Measurements from ENCODE around the gene ZER1. TPM values are rescaled to one million over a fixed set of nuclear protein-coding genes. Genes with fewer than 3 reads are reported as not detected.

Gene ZER1
- total RNA-seq, 1 donor = 24.3 TPM

- no peak for TF ChIP-seq CTCF (IDR thresholded peaks at IDR 0.05; ENCODE audit: insufficient read depth, low read length)
- DNase-seq (ENCODE audit: low read depth) = no peak
- no peak overlapping the region for H3K4me3 ChIP-seq (ENCODE audit: low read depth, low read length)
Observed at GRCh38 chr9:128716581-128717254, 55.0 kb downstream of the ZER1 start.

- no peak for DNase-seq (ENCODE audit: low read depth)
- H3K4me3 ChIP-seq (ENCODE audit: low read depth, low read length) = no peak overlapping the region
- TF ChIP-seq CTCF (IDR thresholded peaks at IDR 0.05; ENCODE audit: insufficient read depth, low read length) = no peak
Observed at GRCh38 chr9:128715436-128715750, 56.3 kb downstream of the ZER1 start.

- no peak for TF ChIP-seq CTCF (IDR thresholded peaks at IDR 0.05; ENCODE audit: insufficient read depth, low read length)
- no peak for DNase-seq (ENCODE audit: low read depth)
- no peak overlapping the region for H3K4me3 ChIP-seq (ENCODE audit: low read depth, low read length)
Observed at GRCh38 chr9:128714586-128715435, 56.9 kb downstream of the ZER1 start.

DNA sequence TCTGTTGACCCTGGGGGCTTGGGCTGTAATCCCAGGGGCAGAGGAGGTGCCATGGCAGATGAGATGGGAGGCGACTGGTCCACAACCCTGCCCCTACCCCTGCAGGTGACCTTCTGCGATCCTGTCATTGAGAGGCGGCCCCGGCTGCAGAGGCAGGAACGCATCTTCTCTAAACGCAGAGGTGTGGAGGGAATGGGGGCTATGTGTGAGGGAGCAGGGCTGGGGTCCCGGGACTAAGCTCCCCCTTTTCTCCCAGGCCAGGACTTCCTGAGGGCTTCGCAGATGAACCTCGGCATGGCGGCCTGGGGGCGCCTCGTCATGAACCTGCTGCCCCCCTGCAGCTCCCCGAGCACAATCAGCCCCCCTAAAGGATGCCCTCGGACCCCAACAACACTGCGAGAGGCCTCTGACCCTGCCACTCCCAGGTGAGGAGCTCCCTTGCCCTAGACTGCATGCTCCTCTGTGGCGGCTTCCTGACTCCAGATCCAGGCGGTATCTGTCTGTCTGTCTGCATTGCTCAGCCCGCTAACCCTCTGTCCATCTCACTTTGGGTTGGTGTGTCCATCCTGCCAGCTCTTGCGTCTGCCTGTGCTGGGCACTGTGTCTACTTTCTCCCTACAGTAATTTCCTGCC lies 57.7 kb downstream of the ZER1 start:
- no peak for DNase-seq (ENCODE audit: low read depth)
- no peak overlapping the region for H3K4me3 ChIP-seq (ENCODE audit: low read depth, low read length)
- TF ChIP-seq CTCF (IDR thresholded peaks at IDR 0.05; ENCODE audit: insufficient read depth, low read length) = no peak

DNA sequence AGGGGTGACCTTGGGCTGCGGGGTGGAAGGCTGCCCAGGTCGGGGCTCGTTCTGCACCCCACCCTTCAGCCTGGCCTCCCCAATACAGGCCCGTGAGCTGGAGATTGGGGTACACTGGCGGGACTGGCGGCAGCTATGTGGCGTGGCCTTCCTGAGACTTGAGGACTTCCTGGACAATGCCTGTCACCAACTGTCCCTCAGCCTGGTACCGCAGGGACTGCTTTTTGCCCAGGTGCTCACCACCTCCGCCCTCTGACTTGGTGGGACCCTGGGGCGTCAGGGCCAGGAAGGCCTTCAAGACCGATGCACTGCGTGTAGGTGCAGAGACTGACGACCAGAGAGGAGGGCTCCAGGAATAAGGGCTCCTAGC lies 58.3 kb downstream of the ZER1 start:
- TF ChIP-seq CTCF (IDR thresholded peaks at IDR 0.05; ENCODE audit: insufficient read depth, low read length) = no peak

GRCh38 chr9:128712451-128713410 lies 59.0 kb downstream of the ZER1 start:
- DNase-seq (ENCODE audit: low read depth) = no peak

More for the DNA sequence above, 58.3 kb downstream of the ZER1 start:
- no peak for DNase-seq (ENCODE audit: low read depth)
- no peak overlapping the region for H3K4me3 ChIP-seq (ENCODE audit: low read depth, low read length)

More at GRCh38 chr9:128712451-128713410, 59.0 kb downstream of the ZER1 start:
- no peak overlapping the region for H3K4me3 ChIP-seq (ENCODE audit: low read depth, low read length)
- no peak for TF ChIP-seq CTCF (IDR thresholded peaks at IDR 0.05; ENCODE audit: insufficient read depth, low read length)
